ENCODE results near the gene NFIB.

The NFIB gene

GRCh38 chr9:14236591-14236990, 77.3 kb downstream of the NFIB start:
- DNase-seq, result no peak

DNA sequence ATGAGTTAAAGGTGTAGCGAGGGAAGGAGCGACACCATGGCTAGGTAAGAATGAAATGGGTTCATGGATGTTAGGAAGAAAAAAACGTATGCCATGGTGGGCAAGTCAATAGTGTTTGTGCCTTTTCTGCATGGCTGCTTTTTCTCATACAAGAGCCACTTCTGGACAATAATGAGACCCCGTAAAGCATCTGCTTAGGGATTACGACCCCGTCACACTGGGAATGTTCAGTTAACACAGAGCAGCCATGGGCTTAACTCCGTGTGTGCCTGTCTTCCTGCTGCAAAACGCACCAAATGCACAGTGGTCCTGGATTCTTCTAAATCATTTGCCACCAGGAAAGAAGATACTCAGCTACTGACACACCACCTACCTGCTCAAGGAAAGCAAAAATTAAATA, 81.8 kb downstream of the NFIB start:
- no peak for DNase-seq

GRCh38 chr9:14231196-14231990, 82.5 kb downstream of the NFIB start:
- no peak for DNase-seq

DNA sequence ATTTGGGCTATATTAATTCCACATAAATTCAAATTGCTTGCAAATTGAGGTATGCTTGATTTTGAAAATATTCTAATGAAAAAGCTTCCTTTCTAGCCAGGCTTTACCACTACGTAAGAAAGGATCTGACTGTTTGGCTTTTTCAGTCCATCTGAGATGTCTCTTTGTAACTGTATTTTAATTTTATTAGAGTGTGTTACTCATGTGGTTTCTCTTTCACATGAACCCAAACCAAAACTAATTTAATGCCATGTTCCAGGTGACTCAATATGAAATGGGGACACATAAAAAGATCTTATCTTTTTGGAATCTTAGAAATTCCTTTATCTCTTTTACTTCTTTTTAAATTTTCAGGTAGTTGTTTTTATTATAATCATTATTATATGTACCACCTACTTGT, 85.3 kb downstream of the NFIB start:
- DNase-seq, result no peak

DNA sequence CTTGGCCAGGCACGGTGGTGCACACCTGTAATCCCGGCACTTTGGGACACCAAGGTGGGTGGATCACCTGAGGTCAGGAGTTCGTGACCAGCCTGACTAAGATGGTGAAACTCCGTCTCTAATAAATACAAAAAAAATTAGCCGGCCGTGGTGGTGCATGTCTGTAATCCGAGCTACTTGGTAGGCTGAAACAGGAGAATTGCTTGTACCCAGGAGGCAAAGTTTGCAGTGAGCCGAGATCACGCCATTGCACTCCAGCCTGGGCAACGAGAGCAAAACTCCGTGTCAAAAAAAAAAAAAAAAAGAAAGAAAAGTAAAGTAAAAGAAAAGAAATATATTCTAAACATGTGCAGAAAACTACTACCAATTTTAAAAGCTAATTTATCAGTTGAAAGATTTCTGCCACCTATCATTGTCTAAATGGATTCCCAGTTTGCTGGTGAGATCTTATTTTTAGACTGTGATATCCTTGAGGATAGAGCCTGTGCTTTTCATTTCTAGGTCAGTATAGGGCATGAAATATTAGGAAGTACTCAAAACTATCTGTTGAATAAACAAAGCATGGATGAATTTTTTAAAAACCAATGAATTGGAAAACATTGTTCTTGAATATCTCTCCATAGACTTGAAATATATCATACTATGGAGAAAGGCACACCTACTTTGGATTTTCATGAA, 86.9 kb downstream of the NFIB start:
- no peak for DNase-seq

DNA sequence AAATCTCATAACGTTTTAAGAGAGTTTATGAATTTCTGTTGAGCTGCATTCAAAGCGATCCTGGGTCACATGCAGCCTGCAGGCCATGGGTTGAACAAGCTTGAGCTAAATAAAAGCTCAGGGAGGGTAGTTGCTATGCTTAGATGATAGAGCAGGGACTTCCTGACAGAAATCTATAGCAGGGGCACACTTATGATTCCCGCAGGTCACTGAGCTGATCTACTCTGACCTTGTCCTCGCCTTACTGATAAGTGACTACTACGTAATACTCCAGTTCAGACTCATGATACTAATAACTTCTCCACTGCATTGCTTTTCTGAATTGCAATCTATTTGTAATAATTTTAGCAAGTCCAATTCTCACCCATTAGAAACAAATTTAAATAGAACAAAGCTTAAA, 90.9 kb downstream of the NFIB start:
- DNase-seq, result no peak

DNA sequence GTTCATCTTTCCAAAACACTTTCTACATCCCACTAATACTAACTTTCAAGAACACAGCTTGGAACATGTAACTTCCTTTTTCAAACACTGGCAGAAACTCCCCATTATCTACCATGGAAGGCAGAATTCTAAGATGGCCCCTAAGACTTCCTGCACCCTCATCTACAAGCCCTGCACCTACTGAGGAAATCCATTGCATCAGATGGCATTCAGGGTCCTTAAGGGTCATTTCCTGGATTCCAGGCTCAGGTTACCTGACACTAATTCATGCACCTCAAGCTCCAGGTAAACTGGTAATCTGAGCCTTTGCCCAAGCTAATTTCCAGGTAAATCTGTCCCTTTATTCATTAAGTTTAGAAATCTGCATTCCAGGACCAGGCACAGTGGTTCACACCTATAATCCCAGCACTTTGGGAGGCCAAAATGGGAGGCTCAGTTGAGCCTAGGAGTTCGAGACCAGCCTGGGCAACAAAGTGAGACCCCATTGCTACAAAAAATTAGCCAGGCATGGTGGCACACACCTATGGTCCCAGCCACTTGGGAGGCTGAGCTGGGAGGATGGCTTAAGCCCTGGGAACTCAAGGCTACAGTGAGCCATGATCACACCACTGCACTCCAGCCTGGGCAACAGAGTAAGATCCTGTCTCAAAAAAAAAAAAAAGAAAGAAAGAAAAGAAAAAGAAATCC, 91.6 kb downstream of the NFIB start:
- no peak for DNase-seq

GRCh38 chr9:14221558-14221957, 92.4 kb downstream of the NFIB start:
- no peak for DNase-seq

DNA sequence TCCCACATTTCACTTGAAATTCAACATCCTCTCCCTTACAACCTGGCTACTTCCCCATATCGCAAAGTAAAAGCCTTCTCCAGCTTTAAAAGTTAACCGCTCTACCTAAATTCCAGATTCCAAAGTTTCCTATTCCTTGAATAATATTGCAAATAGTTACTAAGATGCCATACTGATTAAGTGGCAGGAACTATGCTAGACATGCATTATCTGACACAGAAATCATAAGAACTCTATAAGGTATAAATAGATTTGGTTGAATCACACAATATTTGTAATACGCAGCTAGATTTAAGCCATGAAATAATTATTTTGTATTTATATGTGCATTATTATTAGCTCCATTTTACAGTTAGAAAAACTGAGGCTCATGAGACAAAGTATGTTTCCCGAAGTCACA, 92.8 kb downstream of the NFIB start:
- DNase-seq, result no peak

DNA sequence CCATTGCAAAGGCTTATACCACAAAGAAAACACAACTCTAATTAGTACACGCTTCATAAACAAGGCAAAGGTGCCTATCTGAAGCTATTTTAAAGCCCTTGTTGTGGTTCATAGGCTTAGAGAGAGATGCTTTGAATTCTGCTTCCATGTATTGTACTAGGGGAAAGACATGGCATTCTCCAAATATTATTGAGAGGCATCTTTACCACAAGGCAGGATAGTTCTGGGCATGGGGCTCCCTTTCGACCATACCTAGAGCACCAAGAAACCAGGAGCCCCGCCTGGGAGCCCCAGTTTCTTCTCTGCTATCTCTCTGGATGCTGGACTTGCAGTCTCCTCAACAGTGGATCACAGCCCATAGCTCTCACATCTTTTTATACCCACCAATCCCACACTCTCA, 93.7 kb downstream of the NFIB start:
- no peak for DNase-seq

- DNase-seq, result no peak
Measured at GRCh38 chr9:14219850-14220249, 94.1 kb downstream of the NFIB start.

- DNase-seq, result no peak
Measured at GRCh38 chr9:14218253-14218652, 95.7 kb downstream of the NFIB start.

DNA sequence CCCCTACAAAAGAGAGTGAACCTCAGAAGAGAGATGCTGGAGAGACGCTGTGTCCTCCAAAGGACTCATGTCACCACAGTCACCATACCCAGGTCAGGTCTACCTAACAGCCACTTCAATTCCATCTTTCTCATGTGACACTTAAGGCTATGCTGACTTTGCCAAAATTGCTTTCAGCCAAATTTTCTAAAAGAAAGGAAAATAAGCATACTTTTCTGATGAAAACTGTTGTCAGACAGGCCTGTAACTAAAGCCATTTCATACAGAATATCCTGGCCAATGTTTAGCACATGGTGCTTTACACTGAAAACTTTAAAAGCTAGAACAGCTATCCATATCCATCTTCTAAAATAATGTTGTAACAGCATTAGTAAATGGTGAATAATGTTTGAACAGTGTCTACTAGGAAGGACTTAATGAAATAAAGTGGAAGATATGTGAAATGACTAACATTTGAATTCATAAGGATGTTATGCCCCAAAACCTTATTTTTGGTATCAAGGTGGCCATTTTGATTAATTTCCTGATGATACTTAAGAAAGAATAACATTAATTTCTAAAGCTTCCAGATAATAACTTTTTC, 97.2 kb downstream of the NFIB start:
- DNase-seq, result no peak

- no peak for DNase-seq
Measured at GRCh38 chr9:14215614-14216013, 98.3 kb downstream of the NFIB start.

- DNase-seq, result no peak
Measured at GRCh38 chr9:14214693-14215092, 99.2 kb downstream of the NFIB start.

DNA sequence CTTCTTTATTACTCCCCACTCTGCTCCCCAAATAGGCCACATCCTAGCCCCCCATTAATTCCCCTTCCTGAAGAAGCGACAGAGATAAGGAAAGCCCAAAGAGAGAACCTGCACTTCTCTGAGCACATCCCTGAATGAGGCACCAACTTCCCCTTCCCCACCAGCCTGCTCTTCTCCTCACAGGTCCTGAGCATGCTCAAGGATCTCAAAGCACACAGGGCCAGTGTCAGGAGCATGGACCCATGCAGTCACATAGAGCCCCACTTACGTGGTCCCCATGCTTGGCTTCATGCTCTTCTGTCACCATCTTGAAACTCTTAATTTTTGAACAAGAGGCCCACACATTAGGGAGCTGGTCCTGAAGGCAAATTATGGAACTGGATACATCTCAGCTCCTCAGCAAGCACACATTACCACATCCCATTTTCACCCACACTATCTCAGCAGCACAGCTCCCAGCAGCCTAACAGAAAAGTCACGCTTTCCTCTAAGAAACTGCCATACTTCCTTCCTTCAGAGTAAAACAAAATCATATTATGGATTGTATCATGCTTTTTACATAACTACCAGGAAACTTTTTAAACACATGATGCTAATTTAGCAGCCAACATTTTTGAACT, 99.8 kb downstream of the NFIB start:
- DNase-seq, result no peak

DNA sequence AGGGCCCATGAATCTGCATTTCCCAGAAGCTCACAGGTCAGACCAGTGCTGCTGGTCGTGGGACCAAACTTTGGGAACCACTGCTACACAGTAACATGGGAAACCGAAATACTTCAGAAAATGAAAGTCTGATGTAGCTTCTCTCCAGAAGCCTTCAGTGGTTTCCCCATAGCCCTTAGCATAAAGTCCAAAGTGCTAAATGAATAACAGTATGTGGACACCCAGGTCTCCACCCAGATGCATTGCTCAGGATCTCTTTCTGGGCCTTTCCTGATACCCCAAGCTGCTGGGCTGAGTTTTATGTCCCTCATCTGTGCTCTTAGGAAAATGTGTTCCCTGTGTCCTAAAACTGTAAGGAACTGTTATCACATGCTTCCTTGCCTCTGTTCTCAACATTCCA, 100.4 kb downstream of the NFIB start:
- DNase-seq, result no peak

- no peak for DNase-seq
Measured at GRCh38 chr9:14212697-14213420, 101.1 kb downstream of the NFIB start.

GRCh38 chr9:14212077-14212476, 101.9 kb downstream of the NFIB start:
- DNase-seq, result no peak

- no peak for DNase-seq
Measured at GRCh38 chr9:14211564-14211963, 102.4 kb downstream of the NFIB start.

- DNase-seq, result no peak
Measured at GRCh38 chr9:14210428-14210827, 103.5 kb downstream of the NFIB start.

All from NCI-H1048 (cell line).